ENCODE measurements around the gene RXFP3. TPM values are rescaled to one million over a fixed set of nuclear protein-coding genes. Genes with fewer than 3 reads are reported as not detected.
"Not testable (repeated sequence)": the region's sequence is repeated elsewhere in the genome, so short reads cannot be mapped to it uniquely, and the experiment has no call there.

The RXFP3 gene
- total RNA-seq, 1 donor from 2014 or later, result not detected

DNA sequence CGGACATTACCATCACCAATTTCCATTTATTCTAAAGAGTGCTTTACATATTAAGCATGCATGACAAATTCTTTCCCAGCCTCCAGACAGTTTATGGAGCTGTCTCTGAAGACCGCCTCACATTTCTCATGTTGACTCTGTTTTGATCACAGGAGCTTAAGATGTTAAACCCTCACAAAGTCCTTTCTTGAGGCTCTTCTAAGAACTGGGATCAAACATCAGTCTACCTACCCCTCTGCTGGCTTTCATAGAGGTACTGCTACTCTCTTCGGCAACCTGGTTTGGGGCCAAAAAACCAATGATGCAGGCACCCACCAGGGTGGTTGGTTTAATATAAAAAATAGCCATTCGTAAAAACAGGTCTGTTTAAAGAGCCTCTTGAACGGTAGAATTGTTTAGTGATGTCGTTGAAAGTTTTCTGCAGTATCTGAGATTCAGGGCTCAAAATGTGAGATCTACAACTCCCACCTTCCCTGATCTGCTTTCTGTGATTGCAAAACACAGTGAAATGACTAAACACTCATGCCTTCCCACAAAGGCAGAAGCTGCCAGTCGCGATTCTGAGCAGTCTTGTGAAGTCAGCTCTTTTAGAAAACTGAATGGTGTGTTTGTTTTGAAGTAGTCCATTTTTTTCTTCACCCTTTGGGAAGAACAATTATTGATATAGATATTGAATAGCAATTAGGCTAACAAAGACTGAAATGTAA is 3.5 kb downstream of the RXFP3 start:
- H3K4me3 Mint-ChIP-seq (ENCODE audit: low read depth), result no peak overlapping the region

DNA sequence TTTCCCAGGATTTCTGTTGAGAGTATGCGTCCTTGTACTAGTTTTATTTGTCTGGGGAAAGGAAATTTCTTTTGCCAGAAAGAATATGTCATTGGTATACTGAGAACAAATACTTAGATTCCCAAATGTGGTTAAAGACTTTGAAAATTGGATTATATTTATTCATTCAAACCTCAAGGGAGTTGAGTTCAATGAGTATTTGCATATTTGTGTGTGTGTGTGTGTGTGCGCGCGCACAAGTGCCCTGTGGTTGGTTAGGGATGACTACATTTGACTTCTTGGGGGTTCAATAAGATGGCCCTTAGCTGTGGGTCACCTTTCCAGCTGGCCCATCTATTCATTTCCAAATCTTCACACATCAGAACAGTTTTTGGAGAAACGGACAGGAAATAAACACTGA is 4.9 kb downstream of the RXFP3 start:
- Mint-ChIP-seq H3K9me3 (ENCODE audit: low read depth) (no peaks in the 10 kb centered on the region), H3K4me1 (ENCODE audit: low read depth) (no peaks in the 10 kb centered on the region), H3K36me3 (ENCODE audit: insufficient read depth) (no peaks in the 10 kb centered on the region), H3K4me3 (ENCODE audit: low read depth) (no peak overlapping the region), H3K27ac (no peak overlapping the region), H3K27me3 (peaks cover 29% of the 10 kb centered on the region)
- DNase-seq (ENCODE audit: low spot score, unreplicated experiment), result no peak
- TF ChIP-seq, protein P1, sequence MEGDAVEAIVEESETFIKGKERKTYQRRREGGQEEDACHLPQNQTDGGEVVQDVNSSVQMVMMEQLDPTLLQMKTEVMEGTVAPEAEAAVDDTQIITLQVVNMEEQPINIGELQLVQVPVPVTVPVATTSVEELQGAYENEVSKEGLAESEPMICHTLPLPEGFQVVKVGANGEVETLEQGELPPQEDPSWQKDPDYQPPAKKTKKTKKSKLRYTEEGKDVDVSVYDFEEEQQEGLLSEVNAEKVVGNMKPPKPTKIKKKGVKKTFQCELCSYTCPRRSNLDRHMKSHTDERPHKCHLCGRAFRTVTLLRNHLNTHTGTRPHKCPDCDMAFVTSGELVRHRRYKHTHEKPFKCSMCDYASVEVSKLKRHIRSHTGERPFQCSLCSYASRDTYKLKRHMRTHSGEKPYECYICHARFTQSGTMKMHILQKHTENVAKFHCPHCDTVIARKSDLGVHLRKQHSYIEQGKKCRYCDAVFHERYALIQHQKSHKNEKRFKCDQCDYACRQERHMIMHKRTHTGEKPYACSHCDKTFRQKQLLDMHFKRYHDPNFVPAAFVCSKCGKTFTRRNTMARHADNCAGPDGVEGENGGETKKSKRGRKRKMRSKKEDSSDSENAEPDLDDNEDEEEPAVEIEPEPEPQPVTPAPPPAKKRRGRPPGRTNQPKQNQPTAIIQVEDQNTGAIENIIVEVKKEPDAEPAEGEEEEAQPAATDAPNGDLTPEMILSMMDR (IDR thresholded peaks at IDR 0.05; ENCODE audit: unreplicated experiment), result no peak

More for the DNA sequence above, 3.5 kb downstream of the RXFP3 start:
- DNase-seq (ENCODE audit: low spot score, unreplicated experiment), result no peak
- Mint-ChIP-seq H3K9me3 (ENCODE audit: low read depth) (no peaks in the 10 kb centered on the region), H3K36me3 (ENCODE audit: insufficient read depth) (no peaks in the 10 kb centered on the region), H3K4me1 (ENCODE audit: low read depth) (no peaks in the 10 kb centered on the region), H3K27me3 (peaks cover 37% of the 10 kb centered on the region), H3K27ac (no peak overlapping the region)
- TF ChIP-seq, protein P1 (IDR thresholded peaks at IDR 0.05; ENCODE audit: unreplicated experiment), result no peak

DNA sequence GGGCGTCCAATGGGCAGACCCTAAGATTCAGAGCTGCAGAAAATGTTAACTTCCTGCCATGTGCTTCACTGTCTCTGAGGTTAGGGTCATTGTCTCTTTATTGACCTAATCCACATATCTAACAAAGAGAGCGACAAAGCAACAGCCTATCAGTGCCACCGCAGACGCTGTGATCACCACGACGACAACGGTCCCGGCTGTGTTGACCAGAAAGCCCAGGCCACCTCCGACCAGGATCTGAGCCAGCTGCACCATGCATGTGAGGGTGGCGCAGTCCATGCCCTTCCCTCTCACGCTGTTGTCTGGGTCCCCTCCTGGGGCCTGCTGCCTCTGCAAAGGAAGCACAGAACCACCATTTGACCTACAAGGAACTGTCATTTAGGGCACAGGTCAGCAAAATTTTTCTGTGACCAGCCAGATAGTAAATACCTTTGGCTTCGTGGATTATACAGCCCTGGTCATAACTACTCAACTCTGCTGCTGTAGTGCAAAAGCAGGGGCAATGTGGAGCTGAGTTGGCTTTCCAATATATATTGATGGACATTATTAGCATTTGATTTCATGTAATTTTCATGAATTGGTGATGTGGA is 8.5 kb downstream of the RXFP3 start:
- H3K4me3 Mint-ChIP-seq (ENCODE audit: low read depth), result no peak overlapping the region
- no peaks in the 10 kb centered on the region for H3K36me3 Mint-ChIP-seq (ENCODE audit: insufficient read depth)
- H3K9me3 Mint-ChIP-seq (ENCODE audit: low read depth), result no peaks in the 10 kb centered on the region
- no peaks in the 10 kb centered on the region for H3K4me1 Mint-ChIP-seq (ENCODE audit: low read depth)
- no peak for DNase-seq (ENCODE audit: low spot score, unreplicated experiment)
- no peak overlapping the region for H3K27ac Mint-ChIP-seq
- TF ChIP-seq, protein P1 (IDR thresholded peaks at IDR 0.05; ENCODE audit: unreplicated experiment), result no peak
- peaks cover 11% of the 10 kb centered on the region for H3K27me3 Mint-ChIP-seq

DNA sequence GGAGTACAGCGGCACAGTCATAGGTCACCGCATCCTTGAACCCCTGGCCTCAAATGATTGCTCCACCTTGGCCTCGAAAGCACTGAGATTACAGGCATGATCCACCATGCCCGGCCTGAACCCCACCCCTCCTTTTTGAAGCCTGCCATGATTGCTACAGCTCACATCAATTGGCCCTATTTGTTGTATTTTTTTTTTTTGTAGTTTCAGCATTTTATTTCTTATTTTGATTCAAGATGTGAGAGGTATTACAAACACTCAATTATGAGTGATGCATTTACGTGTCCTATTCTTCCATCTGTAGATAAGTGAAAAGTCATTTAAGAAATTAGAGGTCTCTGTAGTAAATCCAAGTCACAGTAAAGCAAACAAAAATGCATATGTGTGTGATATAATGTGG is 16.0 kb downstream of the RXFP3 start:
- H3K27me3 Mint-ChIP-seq; H3K4me3 Mint-ChIP-seq (ENCODE audit: low read depth); H3K27ac Mint-ChIP-seq; DNase-seq (ENCODE audit: low spot score, unreplicated experiment); H3K36me3 Mint-ChIP-seq (ENCODE audit: insufficient read depth); H3K9me3 Mint-ChIP-seq (ENCODE audit: low read depth); H3K4me1 Mint-ChIP-seq (ENCODE audit: low read depth): not testable (repeated sequence)

DNA sequence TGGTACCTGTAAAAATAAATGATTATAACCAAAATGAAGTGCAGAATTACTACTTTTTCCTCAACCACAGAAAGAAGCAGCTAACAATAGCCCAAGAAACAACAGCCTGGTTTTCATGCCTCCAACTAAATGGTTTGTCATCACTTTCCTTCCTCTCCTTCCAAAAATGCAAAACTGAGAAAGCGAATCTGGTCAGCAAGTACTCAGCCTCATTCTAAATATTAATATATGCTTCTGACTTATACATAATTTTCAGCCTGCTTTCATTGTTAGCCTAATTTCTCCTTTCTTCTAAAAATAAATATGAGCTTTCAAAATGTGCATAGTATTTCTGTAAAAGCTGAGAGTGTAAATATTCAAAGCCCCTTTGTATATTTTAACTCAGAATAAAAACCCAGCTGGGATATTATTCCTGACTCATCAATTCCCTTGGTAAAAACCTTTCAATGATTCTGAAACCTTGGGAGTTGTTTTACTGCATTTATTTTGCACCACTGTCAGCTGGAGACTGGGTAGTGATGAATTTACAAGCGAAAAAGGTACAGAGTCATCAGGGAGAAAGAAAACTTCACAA is 21.5 kb downstream of the RXFP3 start:
- Mint-ChIP-seq H3K27ac (no peak overlapping the region), H3K4me1 (ENCODE audit: low read depth) (no peaks in the 10 kb centered on the region), H3K36me3 (ENCODE audit: insufficient read depth) (no peaks in the 10 kb centered on the region), H3K27me3 (no peaks in the 10 kb centered on the region), H3K9me3 (ENCODE audit: low read depth) (no peaks in the 10 kb centered on the region), H3K4me3 (ENCODE audit: low read depth) (no peak overlapping the region)
- no peak for DNase-seq (ENCODE audit: low spot score, unreplicated experiment)
- TF ChIP-seq, protein P1 (IDR thresholded peaks at IDR 0.05; ENCODE audit: unreplicated experiment), result no peak
